GM12874 (cell line): ENCODE data around the gene SIPA1L3.

Source experiments
- CTCF ChIP-seq: IDR thresholded peaks from 2 replicates; pipeline ENCODE4 v1.5.1; 2011; ENCODE audit warnings: low read depth, mild to moderate bottlenecking, control low read depth, low read length, moderate library complexity; ENCODE audit not compliant: insufficient read depth

SIPA1L3 gene

GRCh38 chr19:38105574-38105973, 198.6 kb downstream of the SIPA1L3 start:
- no peak for TF ChIP-seq CTCF

- TF ChIP-seq CTCF = no peak
These were observed 200.1 kb downstream of the SIPA1L3 start for GRCh38 chr19:38107129-38107528.

- TF ChIP-seq CTCF = no peak
These were observed 204.9 kb downstream of the SIPA1L3 start for GRCh38 chr19:38111898-38112297.

GRCh38 chr19:38114651-38115050, 207.6 kb downstream of the SIPA1L3 start:
- no peak for TF ChIP-seq CTCF

- TF ChIP-seq CTCF = no peak
These were observed 208.3 kb downstream of the SIPA1L3 start for GRCh38 chr19:38115271-38115802.

- TF ChIP-seq CTCF = no peak
These were observed 211.2 kb downstream of the SIPA1L3 start for GRCh38 chr19:38118176-38118575.

- no peak for TF ChIP-seq CTCF
These were observed 213.5 kb downstream of the SIPA1L3 start for GRCh38 chr19:38120471-38121025.
